ENCODE results near the gene SLC16A11.
"Not testable (repeated sequence)": the region's sequence is repeated elsewhere in the genome, so short reads cannot be mapped to it uniquely, and the experiment has no call there.

SLC16A11 gene, protein sequence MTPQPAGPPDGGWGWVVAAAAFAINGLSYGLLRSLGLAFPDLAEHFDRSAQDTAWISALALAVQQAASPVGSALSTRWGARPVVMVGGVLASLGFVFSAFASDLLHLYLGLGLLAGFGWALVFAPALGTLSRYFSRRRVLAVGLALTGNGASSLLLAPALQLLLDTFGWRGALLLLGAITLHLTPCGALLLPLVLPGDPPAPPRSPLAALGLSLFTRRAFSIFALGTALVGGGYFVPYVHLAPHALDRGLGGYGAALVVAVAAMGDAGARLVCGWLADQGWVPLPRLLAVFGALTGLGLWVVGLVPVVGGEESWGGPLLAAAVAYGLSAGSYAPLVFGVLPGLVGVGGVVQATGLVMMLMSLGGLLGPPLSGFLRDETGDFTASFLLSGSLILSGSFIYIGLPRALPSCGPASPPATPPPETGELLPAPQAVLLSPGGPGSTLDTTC

DNA sequence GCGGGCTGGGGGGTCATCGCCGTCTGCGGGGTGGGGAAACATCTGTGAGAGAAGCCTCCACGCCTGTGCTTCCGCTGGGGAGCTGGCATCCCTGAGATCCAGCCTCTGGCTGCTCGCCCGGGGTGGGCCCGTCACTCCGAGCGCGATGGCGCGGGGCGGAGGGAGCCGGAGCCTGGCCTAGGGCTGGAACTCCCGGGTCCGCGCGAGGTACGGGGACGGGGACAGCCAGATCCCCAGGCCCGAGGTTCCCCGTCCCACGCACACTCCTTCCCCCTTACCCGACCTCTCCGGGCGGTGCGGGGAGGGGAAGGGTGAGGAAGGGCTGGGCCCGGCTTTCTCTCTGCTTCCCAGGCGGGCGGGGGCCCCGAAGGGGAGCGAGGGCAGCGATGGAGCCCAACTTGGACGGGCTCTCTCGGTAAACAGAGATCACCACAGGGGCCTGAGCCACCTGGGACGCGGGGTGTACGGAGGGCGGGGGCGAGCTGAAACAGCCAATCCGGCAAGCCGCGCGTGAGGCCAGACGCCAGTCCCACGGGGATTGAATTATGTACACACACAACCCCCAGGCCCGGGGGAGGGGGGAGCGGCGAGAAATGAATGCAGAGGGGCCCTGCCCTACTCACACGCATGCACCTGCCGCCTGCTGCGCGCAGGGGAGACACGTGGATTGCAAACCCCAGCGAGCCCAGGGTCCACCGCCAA lies at the start of gene SLC16A11:
TSS of gene SLC16A11 (minus strand) at position 596 of the 702 bp plus-strand sequence. CDS start at position 17, 579 bp downstream.
- peak; percentile 28 for DNase-seq

DNA sequence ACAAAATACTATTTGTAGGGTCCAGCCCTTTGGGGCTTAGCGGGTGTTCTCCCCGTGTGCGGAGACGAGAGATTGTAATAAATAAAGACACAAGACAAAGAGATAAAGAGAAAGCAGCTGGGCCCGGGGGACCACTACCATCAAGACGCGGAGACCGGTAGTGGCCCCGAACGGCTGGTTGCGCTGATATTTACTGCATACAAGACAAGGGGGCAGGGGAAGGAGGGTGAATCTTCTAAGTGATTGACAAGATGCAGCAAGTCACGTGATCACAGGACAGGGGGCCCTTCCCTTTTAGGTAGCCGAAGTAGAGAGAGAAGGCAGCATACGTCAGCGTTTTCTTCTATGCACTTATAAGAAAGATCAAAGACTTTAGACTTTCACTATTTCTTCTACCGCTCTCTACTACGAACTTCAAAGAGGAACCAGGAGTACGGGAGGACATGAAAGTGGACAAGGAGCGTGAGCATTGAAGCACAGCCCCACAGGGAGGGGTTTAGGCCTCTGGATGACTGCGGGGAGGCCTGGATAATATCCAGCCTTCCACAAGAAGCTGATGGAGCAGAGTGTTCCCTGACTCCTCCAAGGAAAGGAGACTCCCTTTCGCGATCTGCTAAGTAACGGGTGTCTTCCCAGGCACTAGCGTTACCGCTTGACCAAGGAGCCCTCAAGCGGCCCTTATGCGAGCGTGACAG lies 47.6 kb upstream of the SLC16A11 start:
- not testable (repeated sequence) for DNase-seq

DNA sequence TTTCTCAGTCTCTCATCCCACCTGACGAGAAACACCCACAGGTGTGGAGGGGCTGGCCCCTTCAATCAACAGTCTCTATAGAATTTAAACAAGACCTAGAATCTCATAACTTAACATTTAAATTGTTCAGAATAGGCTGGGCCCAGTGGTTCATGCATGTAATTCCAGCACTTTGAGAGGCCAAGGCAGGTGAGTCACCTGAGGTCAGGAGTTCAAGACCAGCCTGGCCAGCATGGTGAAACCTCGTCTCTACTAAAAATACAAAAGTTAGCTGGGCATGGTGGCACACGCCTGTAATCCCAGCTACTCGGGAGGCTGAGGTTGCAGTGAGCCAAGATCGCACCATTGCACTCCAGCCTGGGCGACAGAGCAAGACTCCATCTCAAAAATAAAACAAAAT lies 45.7 kb upstream of the SLC16A11 start:
- not testable (repeated sequence) for DNase-seq

DNA sequence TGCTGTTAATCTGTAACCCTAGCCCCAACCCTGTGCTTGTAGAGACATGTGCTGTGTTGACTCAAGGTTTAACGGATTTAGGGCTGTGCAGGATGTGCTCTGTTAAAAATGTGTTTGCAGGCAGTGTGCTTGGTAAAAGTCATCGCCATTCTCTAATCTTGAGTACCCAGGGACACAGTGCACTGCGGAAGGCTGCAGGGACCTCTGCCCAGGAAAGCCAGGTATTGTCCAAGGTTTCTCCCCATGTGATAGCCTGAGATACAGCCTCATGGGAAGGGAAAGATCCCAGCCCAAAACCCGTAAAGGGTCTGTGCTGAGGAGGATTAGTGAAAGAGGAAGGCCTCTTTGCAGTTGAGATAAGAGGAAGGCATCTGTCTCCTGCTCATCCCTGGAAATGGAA lies 44.5 kb upstream of the SLC16A11 start:
- not testable (repeated sequence) for DNase-seq

DNA sequence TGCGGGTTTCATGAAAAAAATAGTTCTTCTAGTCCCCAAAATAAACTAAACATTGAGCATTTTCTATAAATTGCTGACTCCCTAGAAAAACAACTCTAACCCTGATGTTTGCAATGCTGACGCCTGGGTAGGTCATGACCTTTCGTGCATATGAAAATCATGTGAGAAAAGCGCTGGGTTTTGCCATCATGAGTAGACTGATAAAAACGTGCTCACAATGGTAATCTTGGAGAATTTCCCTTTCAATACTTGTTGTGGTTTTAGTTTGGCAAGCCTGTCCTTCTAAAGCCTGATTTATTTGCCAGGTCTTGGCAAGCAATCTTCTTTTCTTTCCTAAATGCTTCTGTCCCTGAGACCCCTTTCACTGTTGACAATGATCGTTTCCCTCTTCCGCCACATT lies 40.2 kb upstream of the SLC16A11 start:
- DNase-seq, result no peak

DNA sequence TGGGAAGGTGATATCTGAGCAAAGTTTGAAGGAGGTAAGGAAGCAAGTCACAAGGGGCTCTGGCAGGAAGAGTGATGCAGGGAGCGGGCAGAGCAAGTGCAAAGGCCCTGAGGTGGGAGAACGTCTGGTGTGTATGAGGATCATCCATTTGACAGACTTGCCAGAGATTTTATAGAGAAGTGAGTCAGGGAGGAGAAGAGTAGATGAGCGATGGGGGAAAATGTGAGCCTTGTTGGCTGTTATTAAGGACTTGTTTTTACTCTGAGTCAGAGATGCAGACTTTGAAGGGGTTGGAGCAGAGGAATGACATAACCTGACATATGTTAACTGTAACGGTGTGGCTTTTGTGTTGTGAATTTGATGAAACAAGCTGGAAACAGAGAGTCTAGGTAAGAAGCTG lies 39.7 kb upstream of the SLC16A11 start:
- no peak for DNase-seq

DNA sequence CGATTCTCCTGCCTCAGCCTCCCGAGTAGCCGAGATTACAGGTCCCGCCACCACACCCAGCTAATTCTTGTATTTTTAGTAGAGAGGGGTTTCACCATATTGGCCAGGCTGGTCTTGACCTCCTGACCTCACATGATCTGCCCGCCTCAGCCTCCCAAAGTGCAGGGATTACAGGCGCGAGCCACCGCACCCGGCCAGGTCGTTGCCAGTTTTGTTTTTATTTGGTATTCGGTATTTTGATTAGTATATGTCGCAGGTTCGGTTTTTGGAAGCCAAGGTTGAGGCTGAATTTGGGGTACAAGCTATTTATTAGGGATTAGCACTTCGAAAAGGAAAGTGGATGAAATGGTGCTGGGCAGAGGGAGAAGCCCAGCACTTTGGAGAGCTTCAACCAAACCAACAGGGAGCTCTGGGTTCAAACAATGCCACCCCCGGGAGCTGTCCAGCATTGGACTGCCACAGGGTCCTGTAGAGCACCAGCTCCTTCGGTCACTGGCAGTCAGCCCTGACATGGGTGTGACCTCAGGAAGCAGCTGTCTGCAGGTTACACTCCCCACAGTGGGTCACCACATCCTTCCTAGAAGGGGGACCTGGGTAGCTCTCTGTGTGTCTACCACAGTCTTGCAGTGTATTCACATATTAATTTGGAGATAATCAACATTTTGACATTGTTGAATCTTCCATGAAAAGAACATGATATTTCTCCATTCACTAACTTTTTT lies 37.6 kb upstream of the SLC16A11 start:
- DNase-seq, result no peak

DNA sequence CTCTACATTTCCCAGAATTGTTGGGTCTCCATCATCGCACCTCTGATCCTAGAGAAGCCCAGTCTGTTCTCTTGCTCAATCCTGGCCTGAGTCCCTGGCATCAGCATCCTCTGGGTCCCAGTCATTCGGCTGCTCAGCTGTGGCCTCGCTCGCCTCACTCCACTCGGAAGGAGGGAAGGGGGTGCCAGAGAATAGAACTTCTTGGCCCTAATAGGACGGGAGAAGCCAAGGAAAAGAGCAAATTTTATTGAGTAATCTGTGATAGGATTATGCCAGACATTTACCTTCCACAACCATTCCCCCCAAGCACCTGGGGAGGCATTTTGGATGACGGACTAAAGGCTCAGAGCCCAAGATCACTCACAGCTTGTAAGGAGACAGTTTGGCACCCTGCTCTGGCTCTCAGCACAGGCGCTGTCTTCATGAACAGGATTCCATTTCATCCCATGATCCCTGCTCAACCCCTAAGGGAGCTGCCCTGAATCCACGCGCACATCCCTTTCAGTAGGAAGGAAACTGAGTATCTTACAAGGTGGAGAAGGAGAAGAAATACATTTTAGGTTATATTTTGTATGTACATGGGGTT lies 36.7 kb upstream of the SLC16A11 start:
- DNase-seq, result no peak

DNA sequence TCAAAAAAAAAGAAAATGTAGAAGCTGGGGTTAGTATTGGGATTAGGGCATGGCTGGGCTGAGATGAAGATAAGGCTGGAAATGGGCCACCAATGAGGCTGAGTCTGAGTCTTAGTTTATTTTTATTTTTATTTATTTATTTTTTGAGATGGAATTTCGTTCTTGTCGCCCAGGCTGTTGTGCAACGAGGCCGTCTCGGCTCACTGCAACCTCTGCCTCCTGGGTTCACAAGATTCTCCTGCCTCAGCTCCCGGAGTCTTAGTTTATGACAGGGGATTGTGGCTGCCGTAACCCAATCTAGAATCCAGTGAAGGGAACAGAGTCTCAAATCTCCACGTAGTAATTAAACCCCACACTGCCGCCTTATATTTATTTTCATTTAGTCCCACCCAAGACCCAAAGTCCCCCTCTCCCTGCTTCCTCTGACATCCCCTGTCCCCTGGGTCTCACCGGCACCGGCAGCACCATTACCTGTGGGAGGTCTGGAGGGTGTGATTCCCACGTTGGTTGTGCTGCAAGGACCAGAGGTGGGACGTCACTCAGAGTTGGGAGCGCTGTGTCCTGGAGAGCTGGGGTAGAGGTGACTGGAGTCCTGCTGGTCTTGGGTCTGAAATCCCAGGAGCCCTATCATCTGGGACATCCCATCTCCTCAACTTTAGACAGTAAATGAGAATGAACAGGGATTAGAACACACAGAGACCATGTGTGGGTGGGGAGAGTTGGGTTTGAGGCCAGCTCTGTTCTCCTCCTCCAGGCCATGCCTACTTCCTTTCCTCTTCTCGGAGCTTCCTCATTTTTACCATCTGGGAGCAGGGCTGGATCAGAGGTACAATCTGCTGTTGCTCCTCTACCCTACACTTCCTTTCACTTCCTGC lies 35.9 kb upstream of the SLC16A11 start, which contains the start of gene CLEC10A:
TSS of gene CLEC10A (minus strand) at position 671 of the 875 bp plus-strand sequence. CDS start 1,439 bp downstream, outside the sequence.
- no peak for DNase-seq

DNA sequence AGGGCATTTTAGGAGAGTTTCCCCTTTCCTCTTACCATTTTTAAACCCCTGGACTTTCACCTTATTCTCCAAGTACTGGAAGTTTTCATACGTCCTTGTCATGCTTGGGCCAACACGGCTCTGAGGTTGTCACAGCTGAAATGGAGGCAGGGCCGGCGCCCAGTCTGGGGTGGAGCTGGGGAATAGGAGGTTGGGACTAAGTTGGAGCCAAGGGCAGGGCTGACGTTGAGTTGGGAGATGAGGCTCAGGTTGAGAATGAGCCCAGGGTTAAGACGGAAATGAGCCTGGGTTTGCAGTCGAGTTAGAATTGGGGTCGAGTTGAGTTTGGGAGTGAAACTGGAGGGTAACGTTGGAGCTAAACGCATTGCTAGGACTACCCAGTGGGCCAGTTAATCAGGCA lies 34.8 kb upstream of the SLC16A11 start:
- DNase-seq, result no peak

DNA sequence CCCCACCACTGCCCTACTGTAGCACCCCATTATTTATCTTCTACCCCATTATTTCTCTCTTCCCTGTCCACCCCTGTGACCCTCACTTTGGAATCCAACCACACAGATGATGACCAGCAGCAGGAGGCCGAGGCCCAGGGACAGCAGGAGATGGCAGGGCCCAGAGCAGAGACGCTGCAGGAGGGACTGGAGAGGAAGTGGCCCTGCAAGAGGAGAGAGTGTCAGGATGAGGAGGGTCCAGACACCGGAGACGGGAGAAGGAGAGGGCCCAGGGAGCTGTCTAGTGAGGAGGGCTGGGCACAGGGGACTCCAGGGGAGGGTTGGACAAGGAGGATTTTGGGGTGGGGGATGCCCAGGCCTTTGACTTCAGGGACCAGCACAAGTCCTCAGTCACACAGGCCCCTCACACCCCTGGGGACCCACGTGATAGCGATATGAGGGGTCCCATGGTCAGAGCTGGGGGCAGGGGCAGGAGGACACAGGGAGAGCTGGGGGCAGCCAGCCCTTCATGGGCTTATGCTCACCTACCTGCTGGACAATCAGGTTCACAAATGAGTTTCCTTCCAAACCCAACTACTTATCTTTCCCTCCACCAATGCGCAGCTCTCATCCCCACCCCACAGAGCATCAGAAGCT lies 34.1 kb upstream of the SLC16A11 start:
- no peak for DNase-seq

DNA sequence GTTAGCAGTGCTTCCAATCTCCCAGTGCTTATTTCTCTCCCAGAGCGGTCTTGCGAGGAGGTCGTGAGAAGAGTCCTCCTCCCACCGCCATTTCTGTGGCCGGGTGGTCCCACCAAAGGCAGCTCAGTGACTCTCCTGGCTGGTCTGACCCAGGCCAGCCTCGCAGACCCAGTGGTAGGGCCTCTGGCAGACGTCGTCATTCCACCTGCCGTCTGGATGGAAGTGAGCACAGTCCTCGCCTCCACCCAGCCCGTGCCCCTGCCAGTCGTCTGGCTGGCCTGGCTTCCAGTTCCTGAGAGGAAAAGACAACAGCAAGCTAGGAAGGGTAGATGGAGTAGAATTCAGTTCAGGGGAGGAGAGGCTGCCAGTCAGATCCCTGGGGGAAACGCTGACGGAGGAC lies 31.0 kb upstream of the SLC16A11 start:
- no peak for DNase-seq

DNA sequence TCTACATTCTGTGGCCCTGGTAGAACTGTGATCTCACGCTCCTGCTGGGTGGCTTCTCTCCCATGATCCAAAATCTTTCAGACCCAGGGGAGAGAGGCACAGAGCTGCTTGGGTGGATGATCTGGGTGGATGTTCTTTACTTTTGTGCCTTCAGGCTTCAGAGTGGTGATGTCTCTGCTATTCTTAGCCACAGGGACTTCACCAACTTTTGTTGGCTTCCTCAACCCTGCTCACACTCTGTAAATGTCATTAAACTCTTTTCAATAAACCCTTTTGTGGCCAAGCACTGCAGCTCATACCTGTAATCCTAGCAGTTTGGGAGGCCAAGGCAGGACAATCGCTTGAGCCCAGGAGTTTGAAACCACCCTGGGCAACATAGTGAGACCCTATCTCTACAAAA lies 28.5 kb upstream of the SLC16A11 start:
- DNase-seq, result no peak

DNA sequence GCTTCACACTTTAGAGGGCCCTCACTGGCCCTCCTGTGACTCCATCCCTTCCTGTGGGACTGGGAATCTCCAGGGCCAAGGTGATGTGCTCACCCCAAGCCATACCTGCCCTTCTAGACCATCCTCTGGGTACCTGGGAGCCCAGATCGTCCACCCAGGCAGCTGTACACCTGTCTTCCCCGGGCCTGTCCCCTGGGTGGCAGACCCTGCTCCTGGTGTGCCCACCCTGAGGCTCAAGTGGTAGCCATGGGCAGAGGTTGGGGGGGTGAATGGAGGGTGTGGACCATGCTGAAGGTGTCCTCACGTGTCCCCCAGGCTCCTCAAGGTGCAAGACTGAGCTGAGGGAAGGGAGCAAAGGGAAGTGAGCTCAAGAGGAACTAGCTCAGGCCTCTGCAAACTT lies 26.8 kb upstream of the SLC16A11 start:
- no peak for DNase-seq

DNA sequence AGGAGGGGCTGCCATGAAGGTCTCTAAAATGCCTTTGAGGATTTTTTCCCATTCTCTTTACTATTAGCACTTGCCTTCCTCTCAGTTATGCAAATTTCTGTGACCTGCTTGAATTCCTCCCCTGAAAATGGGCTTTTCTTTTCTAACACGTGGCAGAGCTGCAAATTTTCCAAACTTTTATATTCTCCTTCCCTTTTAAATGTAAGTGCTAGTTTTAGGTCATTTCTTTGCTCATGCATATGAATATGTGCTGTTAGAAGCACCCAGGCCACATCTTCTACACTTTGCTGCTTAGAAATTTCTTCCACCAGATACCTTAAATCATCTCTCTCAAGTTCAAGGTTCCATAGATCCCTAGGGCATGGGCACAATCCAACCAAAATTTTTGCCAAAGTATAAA lies 24.4 kb upstream of the SLC16A11 start:
- DNase-seq, result no peak

DNA sequence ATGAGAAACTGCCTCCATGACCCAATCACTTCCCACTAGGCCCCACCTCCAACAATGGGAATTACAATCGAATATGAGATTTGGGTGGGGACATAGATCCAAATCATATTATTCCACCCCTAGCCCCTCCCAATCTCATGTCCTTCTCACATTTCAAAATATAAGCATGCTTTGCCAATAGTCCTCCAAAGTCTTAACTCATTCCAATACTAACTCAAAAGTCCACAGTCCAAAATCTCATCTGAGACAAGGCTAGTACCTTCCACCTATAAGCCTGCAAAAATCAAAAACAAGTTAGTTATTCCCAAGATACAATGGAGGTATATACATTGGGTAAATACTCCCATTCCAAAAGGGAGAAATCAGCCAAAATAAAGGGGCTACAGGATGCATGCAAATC lies 23.3 kb upstream of the SLC16A11 start:
- no peak for DNase-seq

DNA sequence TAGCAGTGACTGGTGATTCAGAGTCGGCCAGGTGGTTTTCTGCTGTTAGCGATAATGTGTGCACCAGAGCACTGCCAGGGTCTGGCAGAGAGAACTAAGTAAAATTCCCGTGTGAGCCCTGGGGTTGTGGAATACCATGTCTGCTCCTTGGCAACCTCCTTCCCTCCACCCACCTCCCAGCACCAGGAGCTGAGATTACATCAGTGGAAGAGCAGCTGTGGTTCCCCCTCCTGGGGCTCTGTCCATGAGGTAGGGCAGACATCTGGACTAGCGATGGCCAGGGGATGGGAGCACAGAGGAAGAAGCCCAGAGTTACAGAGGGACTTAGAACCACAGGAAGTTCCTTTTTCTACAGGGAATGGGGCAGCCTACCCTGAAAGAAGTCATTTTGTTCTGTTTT lies 20.4 kb upstream of the SLC16A11 start:
- DNase-seq, result no peak

DNA sequence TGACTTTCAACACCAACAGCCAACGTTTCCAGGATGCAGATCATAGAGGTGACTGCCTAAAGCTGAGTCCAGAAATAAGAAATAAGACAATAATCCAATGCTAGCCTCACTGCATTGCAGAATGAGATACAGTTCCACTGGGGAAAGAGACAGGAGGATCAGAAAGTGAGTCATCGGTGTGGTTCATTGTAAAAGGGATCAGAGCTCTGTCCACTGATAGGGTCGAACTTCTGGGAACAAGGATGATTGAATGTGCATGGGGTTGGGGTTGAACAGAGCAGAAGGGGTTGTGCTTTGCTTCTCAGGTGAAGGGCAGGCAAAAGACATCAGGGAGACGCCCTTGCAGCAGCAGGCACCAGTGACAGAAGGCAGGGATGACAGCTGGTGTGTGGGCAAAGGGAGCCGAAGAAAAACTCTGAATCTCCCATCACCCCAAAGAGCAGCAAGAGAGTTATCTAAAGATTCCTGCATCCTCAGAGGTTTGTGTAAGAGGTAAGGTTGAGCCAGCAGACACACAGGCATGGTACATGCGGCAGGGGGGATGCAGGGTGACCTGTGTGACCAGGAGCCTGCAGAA lies 19.7 kb upstream of the SLC16A11 start:
- no peak for DNase-seq

DNA sequence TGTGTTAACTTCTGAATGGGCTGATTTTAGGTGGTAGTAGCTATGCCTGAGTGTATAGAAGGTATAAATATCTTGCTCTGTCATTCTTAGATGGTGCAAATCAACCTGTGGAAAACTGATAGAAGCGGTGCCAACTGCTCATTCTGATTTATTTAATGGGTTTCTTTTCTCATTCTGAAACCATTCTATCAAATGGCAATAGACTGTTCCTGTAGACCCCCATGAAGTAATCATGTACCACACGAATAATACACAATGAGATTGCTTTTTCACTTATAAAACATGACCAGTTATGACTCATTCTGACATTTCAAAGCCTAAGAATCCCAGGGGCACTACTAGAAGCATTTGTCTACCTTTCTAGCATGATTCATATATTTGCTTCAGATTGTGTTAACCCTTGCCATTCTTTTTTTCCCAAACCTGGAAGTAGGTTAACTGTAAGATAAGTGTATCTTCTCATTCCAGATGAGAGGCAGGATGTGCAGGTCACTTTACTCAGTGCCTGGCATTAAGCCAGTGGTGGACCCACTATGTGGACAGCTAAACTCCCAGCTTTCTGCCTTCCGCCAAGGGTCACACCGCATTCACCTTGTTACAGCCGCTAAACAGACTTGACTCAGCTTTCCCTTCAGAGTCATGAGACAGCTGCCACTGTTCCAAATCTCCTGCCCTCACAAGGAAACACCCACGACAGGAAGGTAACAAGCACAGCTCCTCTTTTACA lies 16.4 kb upstream of the SLC16A11 start:
- peak; percentile 59 for DNase-seq
